Occipital lobe (tissue), 2 donors: ENCODE results near the gene MBOAT7. TPM values are rescaled to one million over a fixed set of nuclear protein-coding genes. Genes with fewer than 3 reads are reported as not detected.

Experiments used
- DNase-seq: peaks from one replicate; lab custom pipeline; 2025; lab: John Stamatoyannopoulos, UW
- total RNA-seq: library from RNA; depleted of rRNA; stranded (reverse); fragments of >200 nt; gene quantifications from one replicate; pipeline ENCODE4 v1.2.3, GENCODE V29; 2014

MBOAT7 gene
- total RNA-seq, 1 donor from 2014 or later: 19.2 TPM

- no peak for DNase-seq
Measured at GRCh38 chr19:54145541-54146158, 43.7 kb downstream of the MBOAT7 start.

GRCh38 chr19:54142166-54142780 is 47.1 kb downstream of the MBOAT7 start:
- DNase-seq: no peak

DNA sequence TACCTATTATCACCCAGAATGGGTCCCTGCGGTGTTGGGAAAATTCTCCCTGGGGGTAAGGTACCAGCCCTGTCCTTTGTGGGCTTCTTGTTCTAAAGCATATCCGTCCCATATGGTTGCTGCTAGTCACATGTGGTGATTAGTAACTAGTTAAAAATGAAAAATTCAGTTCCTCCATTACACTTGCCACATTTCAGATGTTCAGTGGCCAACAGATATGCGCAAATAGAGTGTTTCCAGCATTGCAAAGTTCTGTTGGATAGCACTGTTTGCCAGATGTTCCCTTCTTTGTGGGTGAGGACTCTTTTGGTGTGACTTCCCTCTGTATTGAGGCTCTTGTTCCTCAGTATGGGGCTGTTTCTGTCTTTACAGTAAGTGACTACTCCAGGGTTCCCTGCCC is 48.0 kb downstream of the MBOAT7 start:
- DNase-seq: no peak

GRCh38 chr19:54138489-54139256 is 50.7 kb downstream of the MBOAT7 start:
- no peak for DNase-seq

DNA sequence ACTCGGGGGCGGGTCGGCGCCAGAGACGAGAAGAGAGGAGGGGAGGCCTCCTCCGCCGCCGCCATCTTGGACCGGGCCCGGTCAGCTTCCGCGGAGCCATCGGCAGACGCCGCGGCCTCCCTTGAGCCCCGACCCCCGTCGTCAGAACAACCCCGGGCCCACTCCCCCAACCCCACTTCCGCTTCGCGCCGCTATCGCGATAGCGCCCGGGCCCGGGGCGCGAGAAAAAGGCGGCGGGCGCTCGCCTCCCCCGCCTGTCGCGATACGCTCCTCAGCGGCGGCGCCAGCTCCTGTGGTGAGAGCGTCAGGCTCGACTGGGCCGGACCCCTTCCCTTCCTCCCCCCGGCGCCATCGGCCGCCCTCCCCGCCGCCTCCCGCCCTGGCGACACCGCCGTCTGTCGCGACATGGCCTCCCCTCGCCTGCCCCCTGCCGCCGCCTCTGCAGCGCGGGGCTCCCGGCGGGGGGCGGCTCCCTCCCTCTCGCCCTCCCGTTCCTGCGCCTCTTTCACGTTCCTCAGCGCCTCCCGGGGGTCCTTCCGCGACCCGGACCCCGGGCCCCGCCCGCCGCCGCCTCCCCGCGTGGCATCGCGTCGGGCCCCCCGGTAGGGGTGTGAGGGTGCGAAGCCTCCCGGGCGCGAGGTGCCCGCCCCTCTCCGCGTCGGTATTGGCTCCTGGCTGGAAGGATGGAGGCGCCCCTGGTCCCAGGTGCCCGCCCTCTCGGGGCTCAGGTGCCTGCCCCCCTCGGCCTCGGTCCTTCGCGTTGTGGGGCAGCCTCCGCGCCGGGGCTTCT is 51.5 kb downstream of the MBOAT7 start, which contains the start of gene CNOT3:
CNOT3 (plus strand) TSS at position 64 of the 790 bp plus-strand sequence. CDS start 5,217 bp downstream, outside the sequence.
- DNase-seq: no peak

- DNase-seq: peak; percentile 100
Measured at GRCh38 chr19:54136864-54137698, 52.3 kb downstream of the MBOAT7 start.

DNA sequence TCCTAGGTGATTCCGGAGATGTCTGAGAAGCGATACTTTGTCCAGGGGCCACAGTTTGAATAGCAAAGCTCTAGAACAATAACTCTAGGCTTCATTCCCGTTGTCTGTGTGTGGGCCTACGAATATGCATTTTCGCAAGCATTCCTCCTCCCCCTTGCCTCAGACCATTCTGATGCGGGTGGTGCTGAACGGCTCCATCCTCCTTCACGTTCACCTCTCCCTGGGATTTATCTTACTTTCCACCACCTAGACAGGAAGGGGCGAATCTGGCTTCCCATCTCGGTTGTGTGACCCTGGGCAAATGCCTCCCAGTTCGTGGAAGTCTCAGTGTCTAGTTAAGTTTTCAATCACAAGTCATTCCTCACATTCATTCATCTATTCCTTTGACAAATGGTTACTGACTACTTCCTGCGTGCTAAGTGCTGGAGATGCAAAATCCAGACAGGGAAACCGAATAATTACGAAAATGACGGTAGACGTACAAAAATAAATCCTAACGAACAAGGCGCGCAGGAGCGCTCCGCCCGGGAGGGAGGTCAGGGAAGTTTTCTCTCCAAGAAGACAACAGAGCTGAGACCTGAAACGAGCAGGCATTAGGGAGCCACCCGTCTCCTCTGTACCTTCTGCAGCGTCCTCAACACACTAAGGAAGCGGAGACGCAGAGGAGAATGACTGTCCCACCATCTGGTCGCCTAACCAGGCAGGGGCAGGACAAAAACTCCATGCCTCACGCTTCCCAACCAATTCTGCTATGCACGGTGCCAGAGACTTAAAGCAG is 53.1 kb downstream of the MBOAT7 start:
- DNase-seq: no peak

- DNase-seq: no peak
Measured at GRCh38 chr19:54133957-54134590, 55.3 kb downstream of the MBOAT7 start.

DNA sequence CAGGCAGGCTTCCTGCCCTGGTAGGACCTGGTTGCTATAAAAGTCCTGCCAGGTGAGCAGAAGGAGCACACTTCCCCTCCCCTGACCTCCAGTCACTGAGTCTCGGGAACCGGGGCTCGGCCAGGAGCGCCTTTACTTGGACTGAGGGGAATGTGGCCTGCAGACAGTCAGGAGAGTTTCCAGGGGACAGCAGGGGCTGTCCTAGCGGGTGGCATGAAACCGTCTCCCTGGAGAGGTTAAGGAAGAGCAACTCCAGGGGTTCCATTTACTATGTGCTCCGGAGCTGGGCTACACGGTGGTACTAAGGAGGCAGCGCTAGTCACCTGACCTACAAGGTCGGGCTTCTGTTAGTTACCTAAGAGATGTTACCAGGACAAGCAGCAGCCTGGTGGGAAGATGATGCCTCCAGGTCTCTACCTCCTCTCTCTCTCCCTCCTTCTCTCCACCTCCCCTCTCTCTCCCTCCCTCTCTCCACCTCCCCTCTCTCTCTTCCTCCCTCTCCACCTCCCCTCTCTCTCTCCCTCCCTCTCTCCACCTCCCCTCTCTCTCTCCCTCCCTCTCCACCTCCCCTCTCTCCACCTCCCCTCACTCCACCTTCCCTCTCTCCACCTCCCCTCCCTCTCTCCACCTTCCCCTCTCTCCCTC is 55.9 kb downstream of the MBOAT7 start:
- DNase-seq: no peak

GRCh38 chr19:54129617-54129996 is 59.8 kb downstream of the MBOAT7 start:
- DNase-seq: no peak

DNA sequence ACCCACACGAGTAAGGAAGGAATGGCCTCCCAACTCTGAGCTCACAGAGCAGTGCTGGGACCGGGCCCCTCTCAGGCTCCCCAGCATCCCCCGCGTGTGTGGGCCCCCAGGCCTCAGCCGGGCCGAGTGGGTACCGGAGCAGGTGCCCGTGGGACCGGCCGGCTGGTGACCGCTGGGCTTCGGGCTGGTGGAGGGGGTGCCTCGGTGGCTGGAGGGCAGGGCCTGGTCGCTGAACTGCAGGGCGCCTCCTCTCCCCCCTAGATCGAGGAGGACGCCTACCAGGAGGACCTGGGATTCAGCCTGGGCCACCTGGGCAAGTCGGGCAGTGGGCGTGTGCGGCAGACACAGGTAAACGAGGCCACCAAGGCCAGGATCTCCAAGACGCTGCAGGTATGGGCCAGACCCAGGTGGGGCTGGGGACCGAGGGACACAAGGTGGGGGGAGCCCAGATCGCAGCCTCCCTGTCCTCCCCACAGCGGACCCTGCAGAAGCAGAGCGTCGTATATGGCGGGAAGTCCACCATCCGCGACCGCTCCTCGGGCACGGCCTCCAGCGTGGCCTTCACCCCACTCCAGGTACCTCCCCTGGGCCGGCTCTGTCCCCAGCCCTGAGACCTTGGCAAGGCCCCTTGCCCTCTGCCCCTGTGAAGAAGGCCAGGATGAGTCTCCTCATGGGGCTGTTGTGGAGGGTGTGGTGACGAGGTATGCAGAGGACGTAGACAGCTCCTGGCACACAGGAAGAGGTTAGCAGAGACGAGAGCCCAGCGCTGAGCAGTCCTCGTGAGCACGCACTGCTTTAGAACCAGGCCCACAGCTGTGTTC is 60.4 kb downstream of the MBOAT7 start:
- no peak for DNase-seq

DNA sequence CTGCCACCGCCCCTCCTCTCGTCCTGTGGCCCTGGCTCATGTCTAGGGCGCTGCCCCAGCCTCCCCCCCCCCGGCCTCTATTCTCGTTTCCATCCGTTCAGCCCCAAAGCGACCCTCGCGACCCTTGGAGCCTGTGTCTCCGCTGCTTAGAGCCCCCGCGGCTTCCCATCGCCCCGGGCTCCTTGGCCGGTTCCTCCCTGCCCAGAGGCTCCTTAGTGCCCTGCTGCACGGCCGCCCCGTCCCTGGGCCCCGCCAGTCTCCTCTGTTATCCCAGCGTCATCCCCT is 61.0 kb downstream of the MBOAT7 start:
- DNase-seq: no peak

- no peak for DNase-seq
Measured at GRCh38 chr19:54127688-54128440, 61.5 kb downstream of the MBOAT7 start.

DNA sequence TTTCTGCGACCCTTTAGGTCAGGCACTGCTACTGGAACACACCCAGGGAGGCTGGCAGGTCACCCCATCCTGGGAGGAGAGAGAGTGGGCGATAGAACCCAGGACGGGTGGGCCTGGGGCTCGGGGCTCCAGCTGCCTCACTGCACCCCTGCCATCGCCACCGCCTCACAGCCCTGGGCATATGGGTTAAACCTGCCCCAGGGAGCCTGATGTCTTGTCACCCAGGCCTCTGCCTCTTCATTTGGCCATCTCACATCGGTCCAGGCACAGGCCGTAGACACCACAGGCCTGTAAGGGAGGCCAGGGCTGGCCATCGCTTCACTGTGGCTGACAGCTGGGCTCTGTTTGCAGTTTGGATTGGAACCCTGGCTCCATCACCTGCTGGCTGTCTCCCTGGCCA is 63.7 kb downstream of the MBOAT7 start:
- no peak for DNase-seq

DNA sequence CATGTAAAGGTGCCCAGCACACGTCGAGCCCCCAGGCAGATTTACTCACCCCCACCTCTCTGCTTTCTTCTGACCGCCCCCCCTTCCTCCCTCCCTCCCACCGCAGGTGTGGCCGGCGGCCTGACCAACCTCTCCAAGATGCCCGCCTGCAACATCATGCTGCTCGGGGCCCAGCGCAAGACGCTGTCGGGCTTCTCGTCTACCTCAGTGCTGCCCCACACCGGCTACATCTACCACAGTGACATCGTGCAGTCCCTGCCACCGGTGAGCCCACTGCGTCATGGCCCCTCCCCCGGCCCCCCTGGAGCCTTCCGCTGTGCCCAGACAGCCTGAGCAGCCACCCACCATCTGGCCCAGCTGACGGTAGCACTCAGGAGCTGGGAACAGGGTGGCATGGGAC is 65.0 kb downstream of the MBOAT7 start:
- DNase-seq: no peak

DNA sequence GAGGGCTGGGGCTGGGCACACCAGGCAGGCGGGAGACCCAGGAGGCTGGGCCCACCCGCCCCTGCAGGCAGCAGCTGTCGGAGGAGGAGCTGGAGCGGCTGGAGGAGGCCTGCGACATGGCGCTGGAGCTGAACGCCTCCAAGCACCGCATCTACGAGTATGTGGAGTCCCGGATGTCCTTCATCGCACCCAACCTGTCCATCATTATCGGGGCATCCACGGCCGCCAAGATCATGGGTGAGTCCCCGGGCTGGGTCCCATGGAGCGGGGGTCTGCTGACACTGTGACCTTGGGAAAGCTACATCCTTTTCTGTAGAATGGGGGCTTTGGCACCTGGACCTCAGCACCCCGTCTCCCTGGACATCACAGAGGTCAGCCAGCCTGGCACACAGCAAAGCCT is 65.7 kb downstream of the MBOAT7 start:
- DNase-seq: no peak
